HepG2 (cell line): ENCODE data around the gene OMD. TPM values are rescaled to one million over a fixed set of nuclear protein-coding genes. Genes with fewer than 3 reads are reported as not detected.

ENCODE experiments used
- ATAC-seq: fragments of 200-7000 bp; cut with Tn5 transposase; 3 replicates; pipeline ENCODE4 v1.9.1; 2020; ENCODE audit warnings: mild to moderate bottlenecking, moderate library complexity
- BruUV-seq: library from RNA; stranded (reverse); fragments of 400-500 nt; replicated peaks from 2 replicates; lab custom pipeline; 2021; lab: Mats Ljungman, UMichigan
- CTCF ChIA-PET: fragments of 300-600 bp; formaldehyde crosslinking; extraction: SDS; loops from one replicate; lab custom pipeline; 2021; ENCODE audit warnings: low total read pairs, inconsistent platforms, low intra/inter-chr PET ratio; lab: Yijun Ruan, JAX
- POLR2A ChIA-PET: fragments of 350-600 bp; sonication (Branson Sonifier 250); formaldehyde crosslinking; loops from one replicate; lab custom pipeline; 2020; ENCODE audit warnings: antibody characterized with exemption, inconsistent platforms; lab: Yijun Ruan, JAX
- DNase-seq: peaks from one replicate; pipeline ENCODE4 v3.0.0-alpha.2; 2015; ENCODE audit warnings: low spot score
- FAIRE-seq: peaks from 3 replicates; lab custom pipeline; 2011; peaks lifted over from hg19 to GRCh38; lab: Jason Lieb, UNC
- H2AFZ ChIP-seq: one replicate; pipeline ENCODE4 v1.6.1; 2011; ENCODE audit warnings: low read length, inconsistent platforms
- H3K27ac ChIP-seq: fragments of 300-600 bp; 3 replicates; pipeline ENCODE4 v1.8.0; 2011; ENCODE audit warnings: mixed run types, mild to moderate bottlenecking, mixed read lengths, low read length, inconsistent platforms; ENCODE audit not compliant: insufficient read depth; ENCODE audit errors: extremely low read length
- H3K27me3 ChIP-seq, 2 experiments: fragments of 200-600 bp in 1 of 2; 2 replicates in 1 of 2; 3 replicates in 1 of 2; pipeline versions ENCODE4 v1.6.0 to v1.8.0; 2011; ENCODE audit warnings: low read length in 2 of 2, mild to moderate bottlenecking in 2 of 2, moderate library complexity in 2 of 2, inconsistent platforms in 1 of 2; ENCODE audit not compliant: insufficient read depth in 2 of 2, control insufficient read depth in 1 of 2
- H3K36me3 ChIP-seq, 2 experiments: fragments of 200-600 bp in 1 of 2; replicated peaks in 1 of 2; 2 replicates in 1 of 2; 3 replicates in 1 of 2; pipeline versions ENCODE4 v1.5.1 to v1.8.0; 2011; ENCODE audit warnings: low read length in 2 of 2, inconsistent platforms in 1 of 2; ENCODE audit not compliant: insufficient read depth in 2 of 2, control insufficient read depth in 1 of 2
- H3K4me1 ChIP-seq: 2 replicates; pipeline ENCODE4 v1.5.1; 2012; ENCODE audit warnings: low read length, inconsistent platforms; ENCODE audit not compliant: insufficient read depth
- H3K4me2 ChIP-seq: 2 replicates; pipeline ENCODE4 v1.6.0; 2011; ENCODE audit warnings: low read depth, low read length, inconsistent platforms
- H3K4me3 ChIP-seq, 3 experiments: fragments of 200-600 bp in 1 of 3; sonication (generic), shearing (Covaris generic) in 1 of 3; replicated peaks in 1 of 3; 2 replicates each; pipeline ENCODE4 v1.5.1; 2011 to 2016; ENCODE audit warnings: low read length in 3 of 3, inconsistent platforms in 2 of 3, low read depth in 2 of 3, mild to moderate bottlenecking in 2 of 3, control low read depth in 1 of 3, mixed read lengths in 1 of 3; ENCODE audit not compliant: insufficient read depth in 1 of 3
- H3K79me2 ChIP-seq: one replicate; pipeline ENCODE4 v1.6.1; 2011; ENCODE audit warnings: low read length, inconsistent platforms; ENCODE audit not compliant: insufficient read depth
- H3K9ac ChIP-seq: 2 replicates; pipeline ENCODE4 v1.6.0; 2011; ENCODE audit warnings: mild to moderate bottlenecking, low read depth, low read length, inconsistent platforms; ENCODE audit not compliant: insufficient read depth
- H3K9me3 ChIP-seq: 2 replicates; pipeline ENCODE4 v1.5.1; 2012; ENCODE audit warnings: mild to moderate bottlenecking, low read length
- H4K20me1 ChIP-seq: 2 replicates; pipeline ENCODE4 v1.6.0; 2011; ENCODE audit warnings: inconsistent platforms, mild to moderate bottlenecking, low read length, moderate library complexity; ENCODE audit not compliant: insufficient read depth
- NFYC ChIP-seq: IDR thresholded peaks from 2 replicates; pipeline ENCODE4 v1.6.1; 2016; ENCODE audit warnings: missing genetic modification reagents, missing compliant biosample characterization
- ZC3H4 ChIP-seq: sonication (generic); formaldehyde crosslinking; IDR thresholded peaks from 2 replicates; pipeline ENCODE4 v1.4.0; 2020; ENCODE audit warnings: missing genetic modification reagents, borderline replicate concordance
- ZNF891 ChIP-seq: sonication (generic); formaldehyde crosslinking; IDR thresholded peaks from 2 replicates; pipeline ENCODE4 v1.5.0; 2020; ENCODE audit warnings: mild to moderate bottlenecking, missing genetic modification reagents
- WGBS: methylation state at CpG from one replicate; pipeline ENCODE4 v1.1.6; 2017; ENCODE audit warnings: low lambda C conversion rate; 5-methylcytosine and 5-hydroxymethylcytosine counted together
- in situ Hi-C: cut with HindIII; loops from 2 replicates; pipeline ENCODE4 v1.10.0; 2017; ENCODE audit warnings: low pct_unique_long_range_greater_than_20kb; ENCODE audit not compliant: extremely low pct_ligation_motif_present
- intact Hi-C: fragments of 100-400 bp; cut with micrococcal nuclease; formaldehyde crosslinking; loops from one replicate; pipeline ENCODE4 v1.10.0; 2022; ENCODE audit not compliant: unreplicated experiment
- polyA plus RNA-seq, 8 experiments: library from polyadenylated mRNA; depleted of rRNA in 3 of 8; stranded (reverse) in 7 of 8; unstranded in 1 of 8; fragments of >200 nt; fragmentation: Illumina TruSeq in 4 of 8; extraction: Trizol in 4 of 8; gene quantifications; 2 replicates each; pipeline versions ENCODE4 v1.2.1 to v1.2.3, GENCODE V29; 2011 to 2016; ENCODE audit warnings: low read depth in 4 of 8, missing spikeins in 1 of 8, mixed read lengths in 1 of 8; ENCODE audit not compliant: insufficient read depth in 1 of 8
- total RNA-seq, 5 experiments: library from RNA; depleted of rRNA; stranded (reverse); fragments of >200 nt; fragmentation: Illumina TruSeq; extraction: Trizol; gene quantifications; 2 replicates each; pipeline ENCODE4 v1.2.3, GENCODE V29; 2016; ENCODE audit warnings: low read depth in 1 of 5
- TF ChIP-seq, protein P1 (sequence below): sonication (generic); formaldehyde crosslinking; IDR thresholded peaks from 2 replicates; pipeline ENCODE4 v1.5.1; 2020; ENCODE audit warnings: mild to moderate bottlenecking, missing genetic modification reagents, moderate library complexity
- TF ChIP-seq, protein P2 (sequence below), 2 experiments: IDR thresholded peaks; 2 replicates each; pipeline ENCODE4 v1.6.1; 2011 to 2012; ENCODE audit warnings: low read length in 2 of 2, borderline replicate concordance in 1 of 2, low read depth in 1 of 2, mild to moderate bottlenecking in 1 of 2, moderate library complexity in 1 of 2
- TF ChIP-seq, protein P3 (sequence below): sonication (generic); formaldehyde crosslinking; IDR thresholded peaks from 2 replicates; pipeline ENCODE4 v1.8.0; 2022; ENCODE audit warnings: missing genetic modification reagents, low read depth, mild to moderate bottlenecking, borderline replicate concordance

OMD gene
- total and polyA plus RNA-seq, 2 of the 13 experiments (the other 11 are each of a cell fraction or from before 2014, with no cell fraction given), result not detected

DNA sequence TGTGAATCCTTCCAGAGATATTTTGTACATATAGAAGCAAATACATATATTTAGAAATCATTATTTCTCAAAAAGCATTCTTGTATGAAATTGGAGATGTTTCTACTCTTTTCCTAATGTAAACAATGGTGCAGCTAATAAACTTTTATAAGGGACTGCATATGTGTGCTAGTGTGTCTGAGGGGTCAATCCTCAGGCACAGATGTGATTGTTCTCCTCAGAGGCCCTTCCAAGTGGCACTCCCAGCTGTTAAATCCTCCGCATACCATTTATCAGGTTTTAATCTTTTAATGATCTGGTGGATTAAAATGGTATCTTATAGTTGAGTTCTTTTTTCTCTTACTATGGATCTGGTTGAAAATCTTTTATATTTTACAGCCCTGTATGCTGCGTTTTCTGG lies 5.6 kb upstream of the OMD start:
- H3K27ac ChIP-seq, result no peak overlapping the region
- H3K27me3 ChIP-seq, result no peaks in the 10 kb centered on the region
- DNase-seq, result no peak
- H3K4me1 ChIP-seq, result no peaks in the 10 kb centered on the region
- intact Hi-C loops (no loop called here), in situ Hi-C loops (loop anchor here (25.0 kb wide), 1 partner anchor 293 kb away; no protein-coding TSS in a partner anchor)
- H4K20me1 ChIP-seq, result no peaks in the 10 kb centered on the region
- CTCF ChIA-PET, result no interaction called here
- FAIRE-seq, result no peak
- H3K79me2 ChIP-seq, result no peaks in the 10 kb centered on the region
- H3K9me3 ChIP-seq, result no peaks in the 10 kb centered on the region
- POLR2A ChIA-PET, result no interaction called here
- H3K4me2 ChIP-seq, result no peak overlapping the region
- no peak overlapping the region for H2AFZ ChIP-seq
- TF ChIP-seq ZC3H4 (CRISPR knock-in tag), result no peak
- WGBS, result 58% methylated on average over 2 of the region's 2 CpGs
- ATAC-seq, result no peak
- no peak overlapping the region for H3K4me3 ChIP-seq
- BruUV-seq, result no TSS peak
- no peak overlapping the region for H3K9ac ChIP-seq
- H3K36me3 ChIP-seq, result no peaks in the 10 kb centered on the region

DNA sequence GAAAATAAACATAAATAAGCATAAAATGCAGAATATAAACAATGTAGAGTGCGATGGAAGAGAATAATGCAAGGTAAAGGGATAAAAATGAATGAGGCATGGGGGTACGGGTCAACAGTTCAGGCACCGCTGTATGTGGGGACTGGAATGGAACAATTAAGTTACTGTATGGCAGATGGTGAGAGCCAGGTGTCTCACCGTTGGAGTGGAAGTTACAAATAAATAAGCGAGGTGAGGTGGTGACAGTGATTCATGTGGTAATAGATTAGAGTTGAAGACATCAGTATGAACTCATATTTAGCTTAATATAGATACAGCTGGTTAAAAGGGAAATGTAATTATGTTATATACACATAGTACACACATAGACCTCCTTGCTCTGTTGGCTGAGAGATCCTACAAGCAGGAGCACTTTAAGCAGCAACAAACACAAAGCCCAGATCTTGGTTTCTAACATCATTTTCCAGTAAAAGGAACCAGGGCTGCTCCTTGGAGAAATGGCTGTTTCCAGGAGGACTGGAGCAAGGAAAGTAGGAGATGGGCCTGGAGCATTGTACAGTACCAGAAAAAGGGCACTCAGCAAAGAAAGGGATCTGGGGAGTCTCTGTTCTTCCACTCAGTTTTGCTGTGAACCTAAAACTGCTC lies 2.4 kb upstream of the OMD start:
- WGBS, result 82% methylated on average over 5 of the region's 5 CpGs
- Histone ChIP-seq H4K20me1 (no peaks in the 10 kb centered on the region), H3K27ac (no peak overlapping the region), H3K4me1 (no peaks in the 10 kb centered on the region), H3K9me3 (no peaks in the 10 kb centered on the region), H3K9ac (no peak overlapping the region), H3K4me3 (no peak overlapping the region), H3K79me2 (no peaks in the 10 kb centered on the region), H3K27me3 (no peaks in the 10 kb centered on the region), H2AFZ (no peak overlapping the region), H3K4me2 (no peak overlapping the region), H3K36me3 (no peaks in the 10 kb centered on the region)
- intact Hi-C loops, result no loop called here
- BruUV-seq, result no TSS peak
- POLR2A ChIA-PET, result no interaction called here
- no peak for FAIRE-seq
- no peak for DNase-seq
- no peak for ATAC-seq
- in situ Hi-C loops, result loop anchor here (25.0 kb wide), 1 partner anchor 289 kb away; no protein-coding TSS in a partner anchor
- CTCF ChIA-PET, result no interaction called here
- TF ChIP-seq, protein P1, sequence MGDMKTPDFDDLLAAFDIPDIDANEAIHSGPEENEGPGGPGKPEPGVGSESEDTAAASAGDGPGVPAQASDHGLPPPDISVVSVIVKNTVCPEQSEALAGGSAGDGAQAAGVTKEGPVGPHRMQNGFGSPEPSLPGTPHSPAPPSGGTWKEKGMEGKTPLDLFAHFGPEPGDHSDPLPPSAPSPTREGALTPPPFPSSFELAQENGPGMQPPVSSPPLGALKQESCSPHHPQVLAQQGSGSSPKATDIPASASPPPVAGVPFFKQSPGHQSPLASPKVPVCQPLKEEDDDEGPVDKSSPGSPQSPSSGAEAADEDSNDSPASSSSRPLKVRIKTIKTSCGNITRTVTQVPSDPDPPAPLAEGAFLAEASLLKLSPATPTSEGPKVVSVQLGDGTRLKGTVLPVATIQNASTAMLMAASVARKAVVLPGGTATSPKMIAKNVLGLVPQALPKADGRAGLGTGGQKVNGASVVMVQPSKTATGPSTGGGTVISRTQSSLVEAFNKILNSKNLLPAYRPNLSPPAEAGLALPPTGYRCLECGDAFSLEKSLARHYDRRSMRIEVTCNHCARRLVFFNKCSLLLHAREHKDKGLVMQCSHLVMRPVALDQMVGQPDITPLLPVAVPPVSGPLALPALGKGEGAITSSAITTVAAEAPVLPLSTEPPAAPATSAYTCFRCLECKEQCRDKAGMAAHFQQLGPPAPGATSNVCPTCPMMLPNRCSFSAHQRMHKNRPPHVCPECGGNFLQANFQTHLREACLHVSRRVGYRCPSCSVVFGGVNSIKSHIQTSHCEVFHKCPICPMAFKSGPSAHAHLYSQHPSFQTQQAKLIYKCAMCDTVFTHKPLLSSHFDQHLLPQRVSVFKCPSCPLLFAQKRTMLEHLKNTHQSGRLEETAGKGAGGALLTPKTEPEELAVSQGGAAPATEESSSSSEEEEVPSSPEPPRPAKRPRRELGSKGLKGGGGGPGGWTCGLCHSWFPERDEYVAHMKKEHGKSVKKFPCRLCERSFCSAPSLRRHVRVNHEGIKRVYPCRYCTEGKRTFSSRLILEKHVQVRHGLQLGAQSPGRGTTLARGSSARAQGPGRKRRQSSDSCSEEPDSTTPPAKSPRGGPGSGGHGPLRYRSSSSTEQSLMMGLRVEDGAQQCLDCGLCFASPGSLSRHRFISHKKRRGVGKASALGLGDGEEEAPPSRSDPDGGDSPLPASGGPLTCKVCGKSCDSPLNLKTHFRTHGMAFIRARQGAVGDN (CRISPR knock-in tag), result no peak
- TF ChIP-seq, protein P2, sequence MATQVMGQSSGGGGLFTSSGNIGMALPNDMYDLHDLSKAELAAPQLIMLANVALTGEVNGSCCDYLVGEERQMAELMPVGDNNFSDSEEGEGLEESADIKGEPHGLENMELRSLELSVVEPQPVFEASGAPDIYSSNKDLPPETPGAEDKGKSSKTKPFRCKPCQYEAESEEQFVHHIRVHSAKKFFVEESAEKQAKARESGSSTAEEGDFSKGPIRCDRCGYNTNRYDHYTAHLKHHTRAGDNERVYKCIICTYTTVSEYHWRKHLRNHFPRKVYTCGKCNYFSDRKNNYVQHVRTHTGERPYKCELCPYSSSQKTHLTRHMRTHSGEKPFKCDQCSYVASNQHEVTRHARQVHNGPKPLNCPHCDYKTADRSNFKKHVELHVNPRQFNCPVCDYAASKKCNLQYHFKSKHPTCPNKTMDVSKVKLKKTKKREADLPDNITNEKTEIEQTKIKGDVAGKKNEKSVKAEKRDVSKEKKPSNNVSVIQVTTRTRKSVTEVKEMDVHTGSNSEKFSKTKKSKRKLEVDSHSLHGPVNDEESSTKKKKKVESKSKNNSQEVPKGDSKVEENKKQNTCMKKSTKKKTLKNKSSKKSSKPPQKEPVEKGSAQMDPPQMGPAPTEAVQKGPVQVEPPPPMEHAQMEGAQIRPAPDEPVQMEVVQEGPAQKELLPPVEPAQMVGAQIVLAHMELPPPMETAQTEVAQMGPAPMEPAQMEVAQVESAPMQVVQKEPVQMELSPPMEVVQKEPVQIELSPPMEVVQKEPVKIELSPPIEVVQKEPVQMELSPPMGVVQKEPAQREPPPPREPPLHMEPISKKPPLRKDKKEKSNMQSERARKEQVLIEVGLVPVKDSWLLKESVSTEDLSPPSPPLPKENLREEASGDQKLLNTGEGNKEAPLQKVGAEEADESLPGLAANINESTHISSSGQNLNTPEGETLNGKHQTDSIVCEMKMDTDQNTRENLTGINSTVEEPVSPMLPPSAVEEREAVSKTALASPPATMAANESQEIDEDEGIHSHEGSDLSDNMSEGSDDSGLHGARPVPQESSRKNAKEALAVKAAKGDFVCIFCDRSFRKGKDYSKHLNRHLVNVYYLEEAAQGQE (IDR thresholded peaks at IDR 0.05; ENCODE audit: borderline replicate concordance in 1 of 2, low read depth in 1 of 2, low read length in 2 of 2), result no peak
- TF ChIP-seq ZNF891 (CRISPR knock-in tag) (no peak), NFYC (no peak)
- TF ChIP-seq, protein P3, sequence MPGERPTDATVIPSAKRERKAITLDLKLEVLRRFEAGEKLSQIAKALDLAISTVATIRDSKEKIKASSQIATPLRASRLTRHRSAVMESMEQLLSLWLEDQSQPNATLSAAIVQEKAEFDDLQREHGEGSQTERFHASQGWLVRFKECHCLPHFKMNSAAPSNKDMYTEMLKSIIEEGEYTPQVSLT (CRISPR knock-in tag), result no peak
